ENCODE data around the gene PDLIM1.
A peak's percentile ranks its signal among the peaks of the same experiment; 100 is the strongest.

Gene PDLIM1

DNA sequence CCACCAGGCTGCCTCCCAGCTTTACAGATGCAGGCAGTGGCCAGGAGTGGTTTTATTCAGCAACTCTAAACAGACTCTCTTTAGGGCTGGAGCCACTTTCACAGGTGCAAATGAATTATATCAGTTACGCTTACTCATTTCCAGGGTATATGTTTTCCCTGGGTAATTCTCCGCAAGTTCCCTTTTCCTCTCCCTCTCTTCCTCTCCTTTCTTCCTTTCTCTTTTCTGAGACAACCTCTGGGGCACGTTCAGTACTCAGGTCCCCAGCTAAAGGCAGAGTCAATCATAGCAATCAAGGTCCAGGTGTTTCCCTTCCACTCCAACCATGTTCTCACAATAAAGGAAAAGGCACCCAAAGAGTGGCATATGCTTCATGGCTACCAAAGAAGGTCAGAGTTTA lies 41.3 kb downstream of the PDLIM1 start:
- TF ChIP-seq, protein P1, sequence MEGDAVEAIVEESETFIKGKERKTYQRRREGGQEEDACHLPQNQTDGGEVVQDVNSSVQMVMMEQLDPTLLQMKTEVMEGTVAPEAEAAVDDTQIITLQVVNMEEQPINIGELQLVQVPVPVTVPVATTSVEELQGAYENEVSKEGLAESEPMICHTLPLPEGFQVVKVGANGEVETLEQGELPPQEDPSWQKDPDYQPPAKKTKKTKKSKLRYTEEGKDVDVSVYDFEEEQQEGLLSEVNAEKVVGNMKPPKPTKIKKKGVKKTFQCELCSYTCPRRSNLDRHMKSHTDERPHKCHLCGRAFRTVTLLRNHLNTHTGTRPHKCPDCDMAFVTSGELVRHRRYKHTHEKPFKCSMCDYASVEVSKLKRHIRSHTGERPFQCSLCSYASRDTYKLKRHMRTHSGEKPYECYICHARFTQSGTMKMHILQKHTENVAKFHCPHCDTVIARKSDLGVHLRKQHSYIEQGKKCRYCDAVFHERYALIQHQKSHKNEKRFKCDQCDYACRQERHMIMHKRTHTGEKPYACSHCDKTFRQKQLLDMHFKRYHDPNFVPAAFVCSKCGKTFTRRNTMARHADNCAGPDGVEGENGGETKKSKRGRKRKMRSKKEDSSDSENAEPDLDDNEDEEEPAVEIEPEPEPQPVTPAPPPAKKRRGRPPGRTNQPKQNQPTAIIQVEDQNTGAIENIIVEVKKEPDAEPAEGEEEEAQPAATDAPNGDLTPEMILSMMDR (IDR thresholded peaks at IDR 0.05; ENCODE audit: borderline replicate concordance, control extremely low read depth, extremely low read depth, insufficient read depth, missing control alignments): no peak
- DNase-seq (ENCODE audit: low spot score): no peak
- in situ Hi-C loops (cut with MboI; ENCODE audit: low sequenced_read_pairs, unreplicated experiment): no loop called here

DNA sequence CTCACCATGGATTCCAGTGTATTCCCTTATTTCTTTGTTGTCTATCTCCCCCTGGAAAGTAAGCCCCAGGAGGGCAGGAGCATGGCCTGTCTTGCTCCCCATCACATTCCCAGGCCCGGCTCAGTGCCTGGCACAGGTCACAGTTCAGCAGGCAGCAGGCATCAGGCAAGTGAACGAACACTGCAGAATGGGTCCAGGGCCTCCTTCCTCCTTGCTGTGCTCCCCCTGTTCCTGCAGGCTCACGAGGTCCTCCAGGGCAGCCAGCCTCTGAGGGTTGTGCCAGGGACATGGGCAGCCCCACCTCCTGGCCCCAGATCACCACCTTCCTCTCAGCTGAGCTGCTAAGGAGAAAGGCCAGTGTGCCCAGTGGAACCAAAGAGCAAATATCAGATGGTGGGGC lies 41.8 kb downstream of the PDLIM1 start:
- DNase-seq (ENCODE audit: low spot score): no peak
- in situ Hi-C loops (cut with MboI; ENCODE audit: low sequenced_read_pairs, unreplicated experiment): no loop called here
- TF ChIP-seq, protein P1 (IDR thresholded peaks at IDR 0.05; ENCODE audit: borderline replicate concordance, control extremely low read depth, extremely low read depth, insufficient read depth, missing control alignments): no peak

DNA sequence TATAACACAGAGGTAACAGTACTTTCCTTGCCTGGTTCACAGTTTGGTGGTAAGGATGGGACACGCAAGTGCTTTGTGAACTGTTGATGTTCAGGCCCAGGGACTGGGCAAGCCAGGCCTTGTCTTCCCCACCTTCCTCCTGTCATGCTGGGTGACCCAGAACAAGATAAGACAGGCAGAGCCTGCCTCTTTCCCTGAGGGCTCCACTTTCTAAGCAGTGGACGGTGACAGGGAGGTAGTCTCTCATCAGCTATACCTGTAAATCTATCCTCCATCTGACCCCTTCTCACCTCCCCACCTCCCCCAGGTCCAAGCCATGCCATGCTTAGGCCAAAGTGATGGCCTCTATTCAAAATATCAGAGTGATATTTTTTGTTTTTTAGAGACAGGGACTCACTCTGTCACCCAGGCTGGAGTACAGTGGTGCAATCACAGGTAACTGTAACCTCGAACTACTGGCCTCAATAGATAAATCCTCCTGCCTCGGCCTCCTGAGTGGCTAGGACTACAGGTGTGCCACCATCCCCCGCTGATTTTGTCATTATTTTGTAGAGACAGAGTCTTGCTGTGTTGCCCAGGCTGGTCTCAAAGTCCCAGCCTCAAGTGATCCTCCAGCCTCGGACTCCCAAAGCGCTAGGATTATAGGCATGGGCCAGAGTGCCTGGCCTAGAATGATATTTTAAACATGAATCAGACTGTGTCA lies 42.8 kb downstream of the PDLIM1 start:
- TF ChIP-seq, protein P1 (IDR thresholded peaks at IDR 0.05; ENCODE audit: borderline replicate concordance, control extremely low read depth, extremely low read depth, insufficient read depth, missing control alignments): no peak
- in situ Hi-C loops (cut with MboI; ENCODE audit: low sequenced_read_pairs, unreplicated experiment): no loop called here
- no peak for DNase-seq (ENCODE audit: low spot score)

DNA sequence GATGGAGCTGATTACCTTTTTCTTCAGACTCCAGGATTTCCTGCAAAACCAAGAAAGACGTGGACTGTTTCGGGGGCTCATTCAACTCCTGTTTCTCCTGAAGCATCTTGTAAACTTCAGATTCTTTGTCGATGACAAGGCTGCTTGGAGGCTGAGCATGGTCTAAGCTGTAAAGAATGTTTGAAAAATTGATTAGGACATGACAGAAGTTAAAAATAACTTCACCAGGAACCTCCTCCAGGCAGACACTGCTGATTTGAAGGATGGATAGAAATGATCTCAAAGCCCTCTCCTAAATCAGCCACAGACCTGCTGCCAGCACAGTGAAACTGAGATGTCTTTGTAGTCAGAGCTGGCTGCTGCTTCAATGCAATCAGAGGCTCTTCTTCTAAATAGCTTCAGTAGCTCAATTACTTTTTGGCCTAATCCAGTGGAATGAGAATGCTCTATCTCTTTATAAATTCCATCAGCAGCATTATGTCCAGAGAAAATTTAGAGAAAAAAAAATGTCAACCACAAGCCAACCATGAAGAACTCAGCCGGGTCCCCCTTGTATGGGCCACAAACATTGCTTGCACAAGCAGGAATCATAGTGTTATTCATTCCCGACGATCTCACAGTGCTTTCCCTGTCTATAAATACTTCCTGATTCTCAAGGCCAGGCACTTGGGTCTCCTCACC lies 43.5 kb downstream of the PDLIM1 start:
- in situ Hi-C loops (cut with MboI; ENCODE audit: low sequenced_read_pairs, unreplicated experiment): no loop called here
- no peak for DNase-seq (ENCODE audit: low spot score)
- TF ChIP-seq, protein P1 (IDR thresholded peaks at IDR 0.05; ENCODE audit: borderline replicate concordance, control extremely low read depth, extremely low read depth, insufficient read depth, missing control alignments): no peak

DNA sequence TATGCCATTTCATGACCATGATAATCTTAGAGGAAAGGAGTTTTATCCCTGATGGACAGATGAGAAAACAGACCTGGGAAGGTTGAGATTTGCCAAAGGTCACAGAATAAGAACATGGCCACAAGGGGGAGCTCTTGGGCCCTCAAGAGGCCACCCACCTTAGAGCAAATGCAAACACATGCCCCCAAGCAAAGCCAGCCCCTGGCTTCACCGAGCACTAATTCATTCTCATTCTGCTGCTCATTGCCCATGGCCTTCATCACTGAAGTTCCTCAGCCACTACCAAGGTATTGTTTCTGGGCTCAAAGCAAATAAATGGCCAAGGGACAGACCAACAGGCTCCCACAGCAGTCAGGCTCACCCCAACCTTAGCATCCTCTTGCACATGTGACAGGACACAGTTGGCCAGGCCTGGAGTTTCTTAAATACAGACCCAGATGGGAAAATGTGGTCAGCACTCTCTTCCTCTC lies 44.2 kb downstream of the PDLIM1 start:
- in situ Hi-C loops (cut with MboI; ENCODE audit: low sequenced_read_pairs, unreplicated experiment): no loop called here
- TF ChIP-seq, protein P1 (IDR thresholded peaks at IDR 0.05; ENCODE audit: borderline replicate concordance, control extremely low read depth, extremely low read depth, insufficient read depth, missing control alignments): peak; percentile 74
- DNase-seq (ENCODE audit: low spot score): peak; percentile 67

DNA sequence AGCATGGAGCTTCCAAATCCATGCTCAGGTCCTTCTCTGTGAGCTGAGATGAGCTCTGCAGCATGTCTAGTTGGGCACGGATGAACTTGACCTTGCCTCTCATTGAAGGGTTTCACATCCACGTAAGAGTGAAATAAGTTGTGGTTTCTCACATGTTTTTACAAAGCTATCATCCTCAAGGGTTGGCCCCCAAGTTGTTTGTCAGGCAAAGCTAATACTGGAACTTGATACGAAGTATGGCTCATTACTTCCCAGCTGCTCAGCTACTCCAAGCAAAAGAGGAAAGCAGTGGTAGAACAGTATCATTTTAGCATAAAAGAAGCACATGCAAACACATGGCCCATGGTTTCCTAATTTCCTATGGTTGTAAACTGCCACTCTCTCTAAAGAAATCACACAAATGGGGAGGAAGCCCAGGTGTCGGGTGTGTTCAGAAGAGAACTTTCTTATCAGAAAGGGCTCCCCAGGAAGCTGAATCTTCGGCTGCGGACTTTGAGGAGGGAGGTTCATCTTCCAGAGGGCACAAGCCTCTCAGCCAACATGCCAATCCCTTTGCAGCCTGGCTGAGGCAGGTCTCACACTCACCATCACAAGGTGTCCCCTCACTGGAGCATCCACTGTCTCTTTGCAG lies 45.3 kb downstream of the PDLIM1 start:
- TF ChIP-seq, protein P1 (IDR thresholded peaks at IDR 0.05; ENCODE audit: borderline replicate concordance, control extremely low read depth, extremely low read depth, insufficient read depth, missing control alignments): no peak
- peak; percentile 64 for DNase-seq (ENCODE audit: low spot score)
- in situ Hi-C loops (cut with MboI; ENCODE audit: low sequenced_read_pairs, unreplicated experiment): no loop called here
